Keratinocyte (primary cell): Measurements from ENCODE around the gene DUSP18.

Source experiments
- CTCF ChIP-seq, 3 experiments: IDR thresholded peaks in 1 of 3; conservative IDR thresholded peaks in 1 of 3; optimal IDR thresholded peaks in 1 of 3; 2 replicates in 2 of 3; 3 replicates in 1 of 3; pipeline versions ENCODE3 to v1.5.1; 2011; ENCODE audit warnings: low read length in 3 of 3, mild to moderate bottlenecking in 3 of 3, moderate library complexity in 2 of 3, control low read depth in 1 of 3, inconsistent platforms in 1 of 3; ENCODE audit not compliant: insufficient read depth in 2 of 3; ENCODE audit errors: extremely low read depth in 1 of 3
- EZH2 ChIP-seq: IDR thresholded peaks from one replicate; pipeline ENCODE4 v1.6.1; 2012; ENCODE audit warnings: inconsistent platforms, mild to moderate bottlenecking, low read length, moderate library complexity

- TF ChIP-seq CTCF (optimal IDR thresholded peaks at IDR 0.05 in 1 of 3, IDR thresholded peaks at IDR 0.05 in 1 of 3, conservative IDR thresholded peaks at IDR 0.05 in 1 of 3; ENCODE audit: extremely low read depth in 1 of 3, insufficient read depth in 2 of 3, low read length in 3 of 3) = no peak
- no peak for TF ChIP-seq EZH2
These were observed 49.9 kb downstream of the DUSP18 start for GRCh38 chr22:30617819-30618218.
